NB4 (cell line): ENCODE results near the gene TTYH3.

Source experiments
- DNase-seq: peaks from one replicate; pipeline ENCODE4 v3.0.0; 2010; ENCODE audit warnings: low read depth
- H3K4me3 ChIP-seq: one replicate; pipeline ENCODE4 v1.5.1; 2011; ENCODE audit warnings: mild to moderate bottlenecking, low read depth, low read length, moderate library complexity
- CTCF ChIP-seq: IDR thresholded peaks from one replicate; pipeline ENCODE4 v1.5.1; 2012; ENCODE audit warnings: low read depth, low read length
- MAX ChIP-seq: IDR thresholded peaks from 2 replicates; pipeline ENCODE4 v1.6.1; 2011; ENCODE audit warnings: low read depth, low read length
- MYC ChIP-seq: IDR thresholded peaks from 2 replicates; pipeline ENCODE4 v1.6.1; 2011; ENCODE audit warnings: low read depth, low read length
- POLR2A ChIP-seq: IDR thresholded peaks from 2 replicates; pipeline ENCODE4 v1.6.1; 2011; ENCODE audit warnings: mild to moderate bottlenecking; ENCODE audit not compliant: insufficient read length; ENCODE audit errors: extremely low read depth

TTYH3 gene

GRCh38 chr7:2621948-2622640 is 9.7 kb upstream of the TTYH3 start:
- DNase-seq, result peak; percentile 58
- TF ChIP-seq MAX (0 out of 2 replicates have a peak, but pooled peaks have one; percentile 16), POLR2A (no peak), CTCF (no peak), MYC (no peak)
- no peak overlapping the region for H3K4me3 ChIP-seq

GRCh38 chr7:2622869-2623697 is 8.7 kb upstream of the TTYH3 start:
- DNase-seq, result no peak
- no peak overlapping the region for H3K4me3 ChIP-seq
- no peak for TF ChIP-seq POLR2A
- TF ChIP-seq MYC, result no peak
- no peak for TF ChIP-seq MAX
- TF ChIP-seq CTCF, result no peak

GRCh38 chr7:2623698-2624014 is 8.1 kb upstream of the TTYH3 start:
- no peak for TF ChIP-seq MAX
- TF ChIP-seq CTCF, result no peak
- TF ChIP-seq MYC, result no peak
- TF ChIP-seq POLR2A, result no peak
- DNase-seq, result no peak
- no peak overlapping the region for H3K4me3 ChIP-seq

- no peak for TF ChIP-seq CTCF
- TF ChIP-seq MAX, result no peak
- TF ChIP-seq MYC, result no peak
- no peak for TF ChIP-seq POLR2A
- H3K4me3 ChIP-seq, result no peak overlapping the region
- no peak for DNase-seq
These were observed 7.4 kb upstream of the TTYH3 start for GRCh38 chr7:2624293-2624886.

GRCh38 chr7:2626498-2627117 is 5.2 kb upstream of the TTYH3 start:
- no peak for TF ChIP-seq MYC
- TF ChIP-seq CTCF, result no peak
- TF ChIP-seq POLR2A, result no peak
- no peak for TF ChIP-seq MAX
- no peak for DNase-seq
- H3K4me3 ChIP-seq, result no peak overlapping the region
